PC-3 (cell line): Measurements from ENCODE around the gene ACTL10. TPM values are rescaled to one million over a fixed set of nuclear protein-coding genes. Genes with fewer than 3 reads are reported as not detected.

Source experiments
- ATAC-seq: fragments of 200-7000 bp; cut with Tn5 transposase; 2 replicates; pipeline ENCODE4 v1.9.1; 2020; ENCODE audit warnings: mild to moderate bottlenecking, moderate library complexity
- BruUV-seq: library from RNA; stranded (reverse); fragments of 400-500 nt; replicated peaks from 2 replicates; lab custom pipeline; 2021; lab: Mats Ljungman, UMichigan
- CTCF ChIA-PET: fragments of 300-600 bp; sonication (Branson Sonifier 250); formaldehyde crosslinking; loops from one replicate; lab custom pipeline; 2022; ENCODE audit warnings: antibody characterized with exemption; lab: Charles Lee
- POLR2A ChIA-PET: fragments of 300-600 bp; sonication (Branson Sonifier 250); formaldehyde crosslinking; loops from one replicate; lab custom pipeline; 2022; ENCODE audit warnings: antibody characterized with exemption; ENCODE audit not compliant: unreplicated experiment; lab: Charles Lee
- DNase-seq: peaks from one replicate; pipeline ENCODE4 v3.0.0-alpha.2; 2015
- H2AFZ ChIP-seq: fragments of 300-600 bp; sonication (generic); 2 replicates; pipeline ENCODE4 v1.6.0; 2016; ENCODE audit warnings: antibody characterized with exemption, low read length
- H3F3A ChIP-seq: fragments of 300-600 bp; sonication (generic); one replicate; pipeline ENCODE4 v1.6.0; 2017; ENCODE audit warnings: antibody characterized with exemption, low read length, control low read depth, mild to moderate bottlenecking; ENCODE audit not compliant: unreplicated experiment
- H3K27ac ChIP-seq: fragments of 300-600 bp; sonication (generic); 2 replicates; pipeline ENCODE4 v1.5.1; 2016; ENCODE audit warnings: mild to moderate bottlenecking, low read length
- H3K27me3 ChIP-seq: fragments of 300-600 bp; sonication (generic); 2 replicates; pipeline ENCODE4 v1.6.1; 2016; ENCODE audit warnings: low read length, mixed read lengths
- H3K36me3 ChIP-seq: fragments of 300-600 bp; sonication (generic); 2 replicates; pipeline ENCODE4 v1.6.1; 2016; ENCODE audit warnings: low read depth, mixed run types, low read length, mixed read lengths
- H3K4me1 ChIP-seq: fragments of 300-600 bp; sonication (generic); 2 replicates; pipeline ENCODE4 v1.5.1; 2016; ENCODE audit warnings: low read length; ENCODE audit not compliant: insufficient read depth
- H3K4me2 ChIP-seq: fragments of 300-600 bp; sonication (generic); 2 replicates; pipeline ENCODE4 v1.6.0; 2016; ENCODE audit warnings: low read length
- H3K4me3 ChIP-seq: fragments of 300-600 bp; sonication (generic); 2 replicates; pipeline ENCODE4 v1.5.1; 2016; ENCODE audit warnings: mild to moderate bottlenecking, low read length, mixed read lengths
- H3K79me2 ChIP-seq: fragments of 300-600 bp; sonication (generic); 2 replicates; pipeline ENCODE4 v1.6.1; 2017; ENCODE audit warnings: low read length, mixed read lengths
- H3K9ac ChIP-seq: fragments of 300-600 bp; sonication (generic); 2 replicates; pipeline ENCODE4 v1.6.0; 2016; ENCODE audit warnings: mild to moderate bottlenecking, low read length
- H3K9me2 ChIP-seq: fragments of 300-600 bp; sonication (generic); replicated peaks from 2 replicates; pipeline ENCODE4 v1.6.1; 2016; ENCODE audit warnings: mixed run types, low read length, mixed read lengths
- H3K9me3 ChIP-seq: fragments of 300-600 bp; sonication (generic); 2 replicates; pipeline ENCODE4 v1.6.1; 2016; ENCODE audit warnings: low read length, mixed read lengths
- H4K20me1 ChIP-seq: fragments of 300-600 bp; sonication (generic); 2 replicates; pipeline ENCODE4 v1.6.1; 2016; ENCODE audit warnings: low read length, mixed read lengths
- CTCF ChIP-seq: fragments of 300-600 bp; sonication (generic); conservative IDR thresholded peaks from 2 replicates; pipeline ENCODE4 v1.5.1; 2017; ENCODE audit warnings: antibody characterized with exemption, low read depth, mild to moderate bottlenecking, low read length
- EZH2 ChIP-seq: fragments of 300-600 bp; sonication (generic); IDR thresholded peaks from one replicate; pipeline ENCODE4 v1.6.1; 2017; ENCODE audit warnings: antibody characterized with exemption, mild to moderate bottlenecking, low read length; ENCODE audit not compliant: unreplicated experiment
- EZH2phosphoT487 ChIP-seq: fragments of 300-600 bp; sonication (generic); IDR thresholded peaks from 2 replicates; pipeline ENCODE4 v1.6.1; 2018; ENCODE audit warnings: mild to moderate bottlenecking, antibody characterized with exemption, low read length, borderline replicate concordance
- intact Hi-C: fragments of 100-400 bp; cut with micrococcal nuclease; formaldehyde crosslinking; loops from 2 replicates; pipeline ENCODE4 v1.9.0; 2023
- total RNA-seq: library from RNA; depleted of rRNA; stranded (reverse); fragments of >200 nt; gene quantifications from 2 replicates; pipeline ENCODE4 v1.2.3, GENCODE V29; 2014

Gene ACTL10
- total RNA-seq, 1 experiment from 2014 or later: 1.6 TPM

GRCh38 chr20:33680686-33681085 is 13.9 kb downstream of the ACTL10 start:
- TF ChIP-seq EZH2 (no peak), EZH2phosphoT487 (no peak), CTCF (no peak)
- ChIA-PET CTCF (interaction anchor here (0.6 kb wide), 1 partner anchor 112 kb away, joined by 3 read pairs; no protein-coding TSS in a partner anchor), POLR2A (no interaction called here)
- no peak overlapping the region for H2AFZ ChIP-seq
- H3K27me3 ChIP-seq: no peaks in the 10 kb centered on the region
- no peak overlapping the region for H3K4me3 ChIP-seq
- intact Hi-C loops: loop anchor here (10.0 kb wide), 1 partner anchor 104 kb away; no protein-coding TSS in a partner anchor
- no TSS peak for BruUV-seq
- peaks cover 27% of the 10 kb centered on the region for H4K20me1 ChIP-seq
- H3K9ac ChIP-seq: no peak overlapping the region
- H3K27ac ChIP-seq: no peak overlapping the region
- no peak overlapping the region for H3K4me2 ChIP-seq
- ATAC-seq (no peak), DNase-seq (no peak)
- H3K9me3 ChIP-seq: no peaks in the 10 kb centered on the region
- no peaks in the 10 kb centered on the region for H3F3A ChIP-seq
- peaks cover 43% of the 10 kb centered on the region for H3K79me2 ChIP-seq
- peaks cover 4% of the 10 kb centered on the region for H3K36me3 ChIP-seq
- H3K9me2 ChIP-seq: no peaks in the 10 kb centered on the region
- peaks cover 14% of the 10 kb centered on the region for H3K4me1 ChIP-seq

DNA sequence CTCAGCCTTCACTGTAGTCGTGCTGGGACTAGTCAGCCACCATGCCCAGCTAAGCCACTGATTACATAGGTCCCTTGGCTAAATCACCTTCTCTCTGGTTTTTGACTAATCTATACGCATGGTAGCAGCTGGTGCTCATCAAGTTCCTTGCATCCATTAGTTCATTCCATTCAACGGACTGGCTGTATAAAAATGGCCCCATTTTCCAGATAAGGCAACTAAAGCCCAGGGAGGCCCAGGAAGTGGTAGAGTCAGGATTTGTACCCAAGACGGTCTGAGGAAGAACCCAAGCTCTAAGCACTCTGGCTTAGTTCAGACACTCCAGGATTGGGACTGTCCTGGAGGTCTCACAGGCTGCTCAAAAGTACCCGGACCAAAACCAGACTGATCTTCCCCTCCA is 14.5 kb downstream of the ACTL10 start:
- no peak for ATAC-seq
- no peak overlapping the region for H3K9ac ChIP-seq
- POLR2A ChIA-PET: no interaction called here

More for the DNA sequence above, 14.5 kb downstream of the ACTL10 start:
- no peaks in the 10 kb centered on the region for H3K9me2 ChIP-seq
- no peaks in the 10 kb centered on the region for H3F3A ChIP-seq
- H3K4me1 ChIP-seq: peaks cover 14% of the 10 kb centered on the region
- TF ChIP-seq EZH2phosphoT487 (no peak), CTCF (no peak), EZH2 (no peak)
- no peak for DNase-seq
- peaks cover 43% of the 10 kb centered on the region for H3K79me2 ChIP-seq
- H4K20me1 ChIP-seq: peaks cover 27% of the 10 kb centered on the region
- H3K4me3 ChIP-seq: no peak overlapping the region
- H3K27me3 ChIP-seq: no peaks in the 10 kb centered on the region
- H3K4me2 ChIP-seq: no peak overlapping the region
- intact Hi-C loops: loop anchor here (10.0 kb wide), 1 partner anchor 104 kb away; no protein-coding TSS in a partner anchor
- no peaks in the 10 kb centered on the region for H3K9me3 ChIP-seq
- H3K36me3 ChIP-seq: peaks cover 4% of the 10 kb centered on the region
- CTCF ChIA-PET: no interaction called here
- H3K27ac ChIP-seq: no peak overlapping the region
- no TSS peak for BruUV-seq
- H2AFZ ChIP-seq: no peak overlapping the region
